NCI-H187 treated with DMSO at 0.1 percent for 48 hours (cell line): Measurements from ENCODE around the gene RENBP.

Experiments used
- DNase-seq: peaks from one replicate; lab custom pipeline; 2025; lab: John Stamatoyannopoulos, UW

Gene RENBP

DNA sequence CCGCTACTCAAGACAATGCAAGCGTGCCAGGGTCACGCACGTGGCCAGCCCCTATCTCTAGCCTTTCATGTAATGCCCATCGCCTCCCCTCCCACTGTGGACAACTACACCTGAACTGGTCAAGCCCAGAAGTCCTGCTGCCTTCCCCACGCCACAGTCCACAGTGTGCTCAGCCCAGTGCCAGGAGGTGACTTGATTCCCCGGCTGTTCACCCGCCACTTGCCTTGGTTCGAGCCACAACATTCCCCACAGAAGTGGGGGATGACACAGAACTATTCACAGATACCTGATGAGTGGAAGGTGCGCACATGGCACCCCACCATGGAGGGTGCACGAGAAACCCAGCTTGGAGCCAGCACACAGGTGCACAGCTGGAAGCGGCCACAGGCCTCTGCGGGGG, 25.2 kb downstream of the RENBP start:
- no peak for DNase-seq

DNA sequence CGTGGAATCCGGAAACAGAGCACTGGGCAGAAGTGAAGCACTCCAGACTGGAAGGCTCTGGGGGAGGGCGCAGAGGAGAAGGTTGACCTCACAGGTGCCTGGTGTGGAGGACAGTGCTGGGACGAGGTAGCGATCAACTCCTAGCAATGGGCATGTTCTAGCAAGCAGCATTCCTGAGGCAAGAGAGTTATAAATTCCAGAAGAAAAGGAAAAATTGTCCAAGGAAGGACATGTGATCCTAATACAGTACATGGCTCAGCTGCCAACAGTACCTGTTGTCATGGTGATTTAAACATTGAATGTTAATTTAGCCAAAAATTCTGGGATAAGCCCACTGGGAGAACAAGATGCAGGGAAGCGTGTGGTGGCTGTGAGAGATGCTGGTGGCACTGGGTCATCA, 26.6 kb downstream of the RENBP start:
- DNase-seq = no peak

DNA sequence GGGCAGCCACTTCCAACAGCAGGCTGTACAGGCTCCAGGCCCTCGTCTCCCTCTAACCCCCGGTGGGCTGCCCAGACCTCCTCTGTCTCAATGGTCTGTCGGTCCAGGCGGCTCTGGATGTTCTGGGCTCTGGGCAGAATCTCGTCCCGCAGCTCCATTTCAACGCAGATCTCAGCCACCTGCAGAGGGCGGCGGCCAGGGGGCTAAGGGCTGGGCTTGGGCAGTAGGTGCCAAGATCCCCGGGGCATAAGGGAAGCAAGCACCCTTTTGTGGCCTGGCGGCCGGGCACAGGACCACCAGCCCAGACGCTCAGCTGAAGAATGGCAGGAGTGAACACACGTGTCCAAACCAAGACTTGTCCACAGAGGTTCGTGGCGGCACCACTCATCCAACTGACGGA, 30.7 kb downstream of the RENBP start:
- DNase-seq = no peak

DNA sequence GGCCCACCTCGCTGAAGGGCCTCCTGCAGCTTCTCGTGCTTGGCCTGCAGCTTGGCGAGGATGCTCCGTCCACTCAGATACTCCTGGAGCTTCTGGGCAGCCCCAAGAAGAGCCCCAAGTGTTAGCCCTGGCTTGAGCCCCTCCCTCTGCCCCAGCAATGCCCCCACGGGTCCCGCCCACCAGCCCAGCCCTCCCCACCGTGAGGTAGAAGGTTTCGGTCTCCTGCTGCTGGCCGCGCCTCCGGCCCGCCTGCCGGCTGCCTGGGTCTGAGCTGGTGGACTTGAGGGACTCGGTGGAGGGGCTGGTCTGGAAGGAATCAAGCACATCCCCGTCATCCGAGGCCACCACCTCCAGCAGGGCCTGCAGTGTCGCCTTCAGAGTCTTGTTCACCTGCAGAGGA, 31.2 kb downstream of the RENBP start:
- DNase-seq = no peak

DNA sequence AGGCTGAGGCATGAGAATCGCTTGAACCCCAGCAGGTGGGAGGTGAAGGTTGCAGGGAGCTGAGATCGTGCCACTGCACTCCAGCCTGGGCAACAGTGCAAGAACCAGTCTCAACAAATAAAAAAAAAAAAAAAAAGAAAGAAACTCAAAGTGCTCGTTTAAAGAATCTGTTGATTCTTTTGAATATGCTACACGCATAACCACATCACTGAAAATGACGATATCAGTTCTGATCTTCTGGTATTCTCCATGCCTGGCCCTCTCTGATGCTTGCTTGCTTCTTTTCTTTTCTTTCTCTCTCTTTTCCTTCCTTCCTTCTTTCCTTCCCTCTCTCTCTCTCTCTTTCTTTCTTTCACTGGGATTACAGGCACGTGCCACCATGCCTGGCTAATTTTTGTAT, 32.6 kb downstream of the RENBP start:
- no peak for DNase-seq

DNA sequence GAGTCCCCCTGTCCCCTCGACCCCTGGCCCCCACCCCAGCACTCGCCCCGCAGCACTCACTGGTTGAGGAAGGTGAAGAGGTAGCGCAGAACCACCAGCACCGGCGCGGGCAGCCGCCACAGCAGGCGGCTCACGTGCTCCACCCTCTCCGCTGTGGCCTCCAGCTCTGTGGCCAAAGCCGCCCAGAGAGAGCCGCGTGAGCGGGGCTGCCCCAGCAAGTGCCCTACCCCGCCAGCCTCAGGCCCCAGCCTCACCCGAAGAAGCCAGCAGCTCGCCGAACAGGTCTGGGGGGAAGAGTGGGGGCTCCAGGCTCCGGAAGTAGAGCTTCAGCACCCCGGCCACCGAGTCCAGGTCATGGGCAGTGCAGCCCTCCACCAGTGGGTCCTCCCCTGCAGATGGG, 34.0 kb downstream of the RENBP start:
- no peak for DNase-seq

DNA sequence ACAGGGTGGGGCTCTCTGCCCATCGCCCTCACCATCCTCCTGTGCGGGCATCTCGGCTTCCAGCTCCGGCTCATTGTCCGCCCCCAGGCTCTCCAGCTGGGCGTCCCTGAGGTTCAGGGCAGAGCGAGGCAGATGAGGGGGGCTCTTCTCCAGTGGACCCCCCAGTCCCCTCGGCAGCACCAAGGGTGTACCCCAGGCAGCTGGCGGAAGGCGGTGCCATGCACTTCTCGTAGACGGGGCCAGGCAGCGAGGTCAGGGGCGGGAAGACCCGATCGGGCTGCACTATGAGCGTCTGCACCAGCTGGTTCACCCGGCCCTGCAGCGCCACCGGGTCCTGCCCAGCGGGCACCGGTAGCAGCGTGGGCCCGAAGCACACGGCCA, 34.5 kb downstream of the RENBP start:
- DNase-seq = no peak

DNA sequence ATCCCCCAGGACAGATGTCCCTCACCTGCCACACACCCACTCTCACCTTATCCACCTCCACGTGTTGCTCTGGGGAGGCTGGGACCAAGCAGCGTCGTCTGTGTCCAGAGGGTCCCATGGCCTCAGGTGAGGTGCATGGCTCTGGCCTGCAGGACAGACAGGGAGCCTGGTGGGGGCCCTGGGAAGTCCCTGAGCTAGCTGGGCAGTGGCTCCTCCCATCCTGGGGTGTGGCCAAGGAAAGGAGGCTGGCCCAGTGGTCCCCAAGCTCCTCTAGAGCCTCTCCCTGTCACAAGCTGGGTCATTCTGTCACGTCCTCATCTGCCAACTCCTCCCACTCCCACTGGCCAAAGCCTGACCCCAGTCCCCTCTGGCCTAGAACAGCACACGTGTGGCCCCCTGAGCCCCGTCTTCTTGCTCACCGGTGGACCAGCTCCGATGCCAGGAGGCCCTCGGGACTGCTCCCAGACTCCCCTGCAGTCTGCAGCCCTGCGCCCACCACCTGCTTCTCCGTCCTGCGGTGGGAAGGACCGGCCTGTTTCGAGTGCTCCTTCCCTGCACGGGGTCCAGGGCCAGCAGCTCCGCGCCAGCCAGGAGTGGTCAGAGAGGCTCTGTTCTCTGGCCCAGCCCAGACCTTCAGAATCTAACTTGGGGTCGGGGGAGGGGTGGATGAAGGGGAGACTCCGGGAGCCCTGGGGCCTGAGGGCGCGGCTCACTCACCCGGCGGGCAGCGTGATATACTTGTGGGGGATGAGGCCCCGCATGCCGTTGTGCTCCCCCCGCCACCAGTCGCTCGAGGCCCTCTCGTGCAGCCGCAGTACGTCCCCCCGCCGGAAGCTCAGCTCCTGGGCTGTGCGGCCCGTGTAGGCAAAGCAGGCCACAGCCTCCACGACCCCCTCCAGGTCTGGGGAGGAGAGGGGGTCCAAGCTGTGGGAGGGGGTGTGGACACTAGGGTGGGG, 35.1 kb downstream of the RENBP start:
- DNase-seq = no peak

DNA sequence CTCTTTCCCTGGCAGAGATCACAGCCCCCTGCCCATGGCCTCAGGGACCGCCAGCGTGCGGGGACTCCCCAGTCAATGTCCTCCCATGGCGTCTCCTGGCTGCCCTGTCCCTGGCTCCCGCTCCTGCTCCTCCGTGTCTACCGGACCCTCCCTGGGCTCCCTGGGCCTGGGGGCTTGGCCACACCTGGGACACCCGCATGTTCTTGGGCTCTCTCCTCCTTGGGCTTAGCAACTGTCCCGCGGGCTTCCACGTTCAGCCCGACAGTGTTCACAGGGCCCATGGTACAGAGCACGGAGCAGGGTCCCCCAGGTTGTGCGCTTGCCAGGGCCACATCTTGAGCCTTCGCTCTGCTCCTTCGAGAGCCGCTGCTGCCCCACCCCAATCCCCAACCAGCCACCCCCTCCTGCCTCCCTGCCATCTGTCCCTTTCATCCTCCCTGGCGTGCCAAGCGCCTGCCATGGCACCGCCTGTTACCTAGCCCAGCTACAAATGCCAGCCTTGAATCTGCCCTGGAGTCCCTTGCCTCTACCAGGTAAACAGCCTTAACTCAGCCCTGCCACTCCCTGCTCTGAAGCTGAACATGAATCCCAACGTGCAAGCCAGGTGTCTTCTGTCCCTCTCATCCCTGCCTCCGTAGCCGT, 36.1 kb downstream of the RENBP start:
- no peak for DNase-seq

DNA sequence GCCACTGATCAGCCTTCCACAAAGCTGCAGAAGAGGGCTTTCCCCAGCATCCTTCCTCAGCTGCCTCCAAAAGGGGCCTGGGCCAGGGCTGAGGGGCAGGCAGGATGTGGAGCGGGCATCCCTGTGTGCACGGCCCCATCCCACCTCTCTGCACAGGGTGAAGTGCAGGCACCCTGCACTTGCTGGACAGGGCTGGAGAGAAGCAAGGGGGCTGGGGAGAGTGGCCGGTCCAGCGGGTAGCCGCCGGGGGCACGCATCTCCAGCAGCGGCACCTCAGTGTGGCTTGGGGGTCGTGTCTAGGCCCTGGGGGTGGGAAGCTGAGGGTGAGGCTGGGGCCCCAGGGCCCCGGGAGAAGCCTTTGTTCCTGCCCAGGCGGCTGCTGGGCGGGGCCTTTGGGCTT, 37.0 kb downstream of the RENBP start:
- DNase-seq = no peak

DNA sequence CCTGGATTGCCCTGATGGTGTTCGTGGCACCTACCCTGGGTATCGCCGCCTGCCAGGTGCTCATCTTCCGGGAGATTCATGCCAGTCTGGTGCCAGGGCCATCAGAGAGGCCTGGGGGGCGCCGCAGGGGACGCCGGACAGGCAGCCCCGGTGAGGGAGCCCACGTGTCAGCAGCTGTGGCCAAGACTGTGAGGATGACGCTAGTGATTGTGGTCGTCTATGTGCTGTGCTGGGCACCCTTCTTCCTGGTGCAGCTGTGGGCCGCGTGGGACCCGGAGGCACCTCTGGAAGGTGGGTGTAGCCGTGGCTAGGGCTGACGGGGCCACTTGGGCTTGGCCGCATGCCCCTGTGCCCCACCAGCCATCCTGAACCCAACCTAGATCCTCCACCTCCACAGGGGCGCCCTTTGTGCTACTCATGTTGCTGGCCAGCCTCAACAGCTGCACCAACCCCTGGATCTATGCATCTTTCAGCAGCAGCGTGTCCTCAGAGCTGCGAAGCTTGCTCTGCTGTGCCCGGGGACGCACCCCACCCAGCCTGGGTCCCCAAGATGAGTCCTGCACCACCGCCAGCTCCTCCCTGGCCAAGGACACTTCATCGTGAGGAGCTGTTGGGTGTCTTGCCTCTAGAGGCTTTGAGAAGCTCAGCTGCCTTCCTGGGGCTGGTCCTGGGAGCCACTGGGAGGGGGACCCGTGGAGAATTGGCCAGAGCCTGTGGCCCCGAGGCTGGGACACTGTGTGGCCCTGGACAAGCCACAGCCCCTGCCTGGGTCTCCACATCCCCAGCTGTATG, 38.1 kb downstream of the RENBP start:
- no peak for DNase-seq

DNA sequence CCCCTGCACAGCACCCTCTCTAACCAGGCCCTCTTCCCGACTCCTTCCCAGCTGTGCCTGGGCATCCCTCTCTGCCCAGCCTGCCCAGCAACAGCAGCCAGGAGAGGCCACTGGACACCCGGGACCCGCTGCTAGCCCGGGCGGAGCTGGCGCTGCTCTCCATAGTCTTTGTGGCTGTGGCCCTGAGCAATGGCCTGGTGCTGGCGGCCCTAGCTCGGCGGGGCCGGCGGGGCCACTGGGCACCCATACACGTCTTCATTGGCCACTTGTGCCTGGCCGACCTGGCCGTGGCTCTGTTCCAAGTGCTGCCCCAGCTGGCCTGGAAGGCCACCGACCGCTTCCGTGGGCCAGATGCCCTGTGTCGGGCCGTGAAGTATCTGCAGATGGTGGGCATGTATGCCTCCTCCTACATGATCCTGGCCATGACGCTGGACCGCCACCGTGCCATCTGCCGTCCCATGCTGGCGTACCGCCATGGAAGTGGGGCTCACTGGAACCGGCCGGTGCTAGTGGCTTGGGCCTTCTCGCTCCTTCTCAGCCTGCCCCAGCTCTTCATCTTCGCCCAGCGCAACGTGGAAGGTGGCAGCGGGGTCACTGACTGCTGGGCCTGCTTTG, 38.9 kb downstream of the RENBP start:
- no peak for DNase-seq

DNA sequence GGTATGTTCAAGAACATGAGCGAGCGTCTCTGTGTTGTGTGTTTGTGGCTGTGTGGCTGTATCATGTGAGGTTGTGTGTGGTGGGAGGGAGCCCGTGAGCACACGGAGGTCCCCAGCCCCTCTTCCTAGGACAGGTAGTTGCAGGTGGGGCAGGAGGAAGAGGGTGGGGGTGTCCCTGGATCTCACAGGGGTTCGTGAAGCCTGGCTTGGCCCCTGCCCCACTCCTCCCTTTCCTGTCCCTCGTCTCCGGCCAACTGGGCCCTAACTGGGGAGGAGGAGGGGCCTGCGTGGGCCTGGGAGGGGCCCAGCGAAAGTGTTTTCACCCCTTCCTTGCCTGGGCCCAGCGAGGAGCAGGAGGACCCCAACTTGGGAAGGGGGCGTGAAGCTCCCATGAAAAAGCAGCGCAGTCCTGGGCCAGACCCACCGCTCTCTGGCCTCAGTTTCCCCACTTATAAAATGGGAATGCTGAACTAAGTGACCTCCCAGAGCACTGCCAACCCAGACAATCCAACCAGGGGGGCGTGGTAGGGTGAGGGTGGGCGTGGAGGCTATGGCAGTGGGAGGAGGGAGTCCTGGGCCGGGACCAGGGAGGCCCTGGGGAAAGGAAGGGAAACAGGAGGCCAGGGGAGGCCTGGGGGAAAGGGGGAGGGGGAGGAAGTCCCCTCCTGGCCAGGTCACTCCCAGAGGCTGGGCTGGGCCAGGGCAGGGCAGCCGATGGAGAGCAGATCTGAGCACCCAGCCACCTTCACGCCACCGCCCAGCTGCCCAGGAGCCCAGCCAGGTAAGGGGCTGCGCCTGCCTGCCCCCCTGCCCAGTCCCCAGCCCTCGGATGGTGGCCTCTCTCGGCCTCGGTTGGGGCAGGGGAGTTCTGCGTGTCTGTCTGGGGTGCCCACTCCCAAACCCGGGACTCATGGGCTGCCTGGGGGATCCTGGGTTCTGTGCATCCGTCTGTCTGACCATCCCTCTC, 40.2 kb downstream of the RENBP start, which contains the start of gene AVPR2:
Gene AVPR2 (plus strand): TSS at position 683 of the 967 bp plus-strand sequence. CDS start 473 bp downstream, outside the sequence.
- DNase-seq = no peak

DNA sequence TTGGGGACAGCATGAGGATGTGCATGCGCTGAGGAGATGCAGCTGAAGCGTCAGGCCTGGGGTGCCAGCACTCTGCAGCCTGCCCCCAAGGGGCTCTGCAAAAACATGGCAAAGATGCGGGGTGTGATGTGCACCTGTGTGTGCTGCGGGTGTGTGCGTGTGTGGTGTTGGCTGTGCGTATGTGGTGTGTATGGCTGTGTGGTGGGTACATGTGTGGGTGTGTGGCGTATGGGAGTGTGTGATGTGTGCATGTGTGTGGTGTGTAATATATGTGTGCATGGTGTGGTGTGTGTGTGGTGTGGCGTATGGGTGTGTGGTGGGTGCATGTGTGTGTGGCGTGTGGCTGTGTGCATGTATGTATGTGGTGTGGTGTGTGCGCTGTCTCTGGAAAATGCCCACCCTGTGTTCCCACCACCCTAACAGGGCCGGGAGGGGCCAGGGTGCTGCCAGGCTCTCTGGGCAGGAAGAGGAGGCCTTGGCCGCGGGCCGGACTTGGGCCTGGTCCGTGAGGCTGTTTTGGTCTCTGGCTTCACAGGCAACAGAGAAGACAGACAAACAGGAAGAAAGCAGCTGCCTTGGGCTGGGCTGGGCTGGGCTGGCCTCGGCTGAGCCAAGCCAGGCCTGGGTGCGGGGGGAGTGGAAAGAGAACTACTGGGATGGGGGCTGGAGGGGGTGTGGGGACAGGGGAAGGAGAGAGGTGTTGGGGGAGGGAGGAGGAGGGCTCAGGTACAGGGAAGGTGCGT, 41.0 kb downstream of the RENBP start:
- DNase-seq = no peak

DNA sequence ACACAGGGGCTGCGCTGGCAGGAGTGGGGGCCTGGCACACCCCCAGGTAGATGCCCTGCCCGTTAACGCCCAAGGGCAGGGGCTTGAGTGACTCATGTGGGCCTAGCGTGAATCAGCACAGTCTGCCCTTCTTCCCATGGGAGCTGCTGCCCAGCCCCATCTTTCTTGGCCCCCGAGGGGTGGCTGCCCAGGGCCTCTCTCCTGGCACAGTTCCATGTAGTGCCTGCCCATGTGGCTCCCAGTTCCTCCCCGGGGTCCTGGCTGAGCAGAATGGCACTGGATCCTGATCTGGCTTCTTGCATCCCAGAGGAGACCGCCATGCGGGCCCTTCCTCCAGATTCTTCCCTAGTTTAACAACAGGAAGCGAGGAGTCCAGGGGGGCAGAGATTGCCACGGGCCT, 42.1 kb downstream of the RENBP start:
- DNase-seq = no peak

DNA sequence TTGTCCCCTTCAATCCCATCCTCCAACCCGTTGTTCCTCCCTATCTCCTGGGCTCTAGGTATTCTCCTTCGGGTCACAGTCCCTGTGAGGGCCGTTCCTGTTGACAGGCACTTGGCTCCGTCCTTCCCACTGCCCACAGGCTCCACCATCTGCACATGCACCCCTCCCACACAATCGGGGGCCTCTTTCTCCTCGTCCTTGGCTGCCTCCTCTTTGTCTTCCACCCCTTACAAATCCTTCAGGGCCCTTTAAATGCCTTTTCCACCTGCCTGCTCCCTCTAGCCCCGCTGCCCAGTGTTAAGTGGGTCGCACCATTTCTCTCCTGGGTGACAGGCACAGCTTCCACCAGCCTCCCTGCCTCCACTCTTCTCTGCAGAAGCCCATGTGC, 42.7 kb downstream of the RENBP start:
- no peak for DNase-seq

DNA sequence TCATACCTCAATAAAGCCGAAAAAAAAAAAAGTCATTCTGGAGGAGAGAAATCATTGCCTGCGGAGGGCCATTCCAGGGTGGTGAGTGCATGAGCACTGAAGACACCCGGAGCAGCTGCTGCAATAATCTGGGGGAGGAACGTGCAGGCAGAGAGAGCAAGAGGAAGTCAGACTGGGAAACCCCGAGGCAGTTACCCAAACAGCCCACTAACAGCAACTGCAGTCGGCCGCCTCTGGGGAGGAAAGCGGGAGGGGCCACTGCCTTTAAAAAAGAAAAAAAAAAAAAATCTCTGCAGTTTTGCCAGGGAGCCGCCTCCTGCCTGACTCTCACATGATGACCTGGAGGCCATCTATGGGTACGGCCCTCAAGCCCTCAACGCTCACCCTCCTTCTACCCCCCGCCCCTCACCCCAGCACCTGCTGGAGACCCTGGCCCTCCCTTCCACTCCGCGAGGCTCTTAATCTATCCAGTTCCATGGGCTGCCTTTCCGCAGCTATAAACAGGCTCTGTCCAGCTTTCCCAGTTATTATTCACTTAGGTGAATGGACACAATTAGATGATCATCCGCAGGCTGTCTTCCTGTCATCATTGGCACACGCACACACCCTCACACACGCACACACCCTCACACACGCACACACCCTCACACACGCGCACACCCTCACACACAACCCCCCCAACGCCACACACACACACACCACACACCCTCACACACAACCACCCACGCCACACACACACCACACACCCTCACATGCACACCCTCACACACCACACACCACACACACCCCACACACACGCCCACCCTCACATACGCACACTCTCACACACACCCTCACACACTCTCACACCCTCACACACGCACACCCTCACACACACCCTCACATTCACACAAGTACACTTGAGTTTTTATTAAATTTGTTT, 43.4 kb downstream of the RENBP start:
- no peak for DNase-seq

DNA sequence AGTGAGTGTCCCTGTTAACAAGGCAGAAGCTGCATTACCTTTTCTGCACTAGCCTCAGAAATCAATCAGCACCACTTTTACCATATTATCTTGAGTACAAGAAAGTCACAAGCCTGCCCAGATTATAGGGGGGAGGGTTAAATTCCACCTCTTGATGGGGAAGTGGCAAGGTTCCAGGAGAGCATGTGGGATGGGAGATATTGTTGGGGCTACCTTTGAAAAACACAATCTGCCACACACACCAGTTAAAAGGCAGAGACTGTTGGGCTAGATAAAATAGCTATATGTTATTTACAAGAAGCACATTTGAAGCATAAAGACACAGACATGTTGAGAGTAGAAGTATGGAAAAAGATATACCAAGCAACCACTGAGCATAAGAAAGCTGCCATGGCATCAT, 46.5 kb downstream of the RENBP start:
- DNase-seq = no peak

DNA sequence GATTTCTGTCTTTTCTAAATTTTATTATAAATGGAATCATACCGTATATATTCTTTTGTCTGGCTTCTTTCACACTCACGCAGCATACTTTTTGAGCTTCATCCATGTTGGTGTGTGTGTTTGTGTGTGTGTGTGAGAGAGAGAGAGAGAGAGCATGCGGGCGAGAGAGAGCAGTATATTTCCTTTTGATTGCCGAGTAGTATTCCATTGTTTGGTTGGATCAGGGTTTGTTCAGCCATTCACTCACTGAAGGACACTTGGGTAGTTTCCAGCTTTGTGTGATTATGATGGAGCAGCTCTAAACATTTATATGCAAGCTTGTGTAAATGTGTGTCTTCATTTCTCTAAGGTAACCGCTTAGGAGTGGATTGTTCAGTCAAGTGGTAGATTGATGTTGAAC, 55.3 kb downstream of the RENBP start:
- DNase-seq = no peak
